Activated T-helper 1 cell treated with Interleukin-2 at 50 U/mL for 16 hours (primary cell): ENCODE results near the gene CREB3.

Experiments used
- DNase-seq: peaks from one replicate; pipeline ENCODE4 v3.0.0-alpha.2; 2020; ENCODE audit warnings: low read depth

The CREB3 gene

DNA sequence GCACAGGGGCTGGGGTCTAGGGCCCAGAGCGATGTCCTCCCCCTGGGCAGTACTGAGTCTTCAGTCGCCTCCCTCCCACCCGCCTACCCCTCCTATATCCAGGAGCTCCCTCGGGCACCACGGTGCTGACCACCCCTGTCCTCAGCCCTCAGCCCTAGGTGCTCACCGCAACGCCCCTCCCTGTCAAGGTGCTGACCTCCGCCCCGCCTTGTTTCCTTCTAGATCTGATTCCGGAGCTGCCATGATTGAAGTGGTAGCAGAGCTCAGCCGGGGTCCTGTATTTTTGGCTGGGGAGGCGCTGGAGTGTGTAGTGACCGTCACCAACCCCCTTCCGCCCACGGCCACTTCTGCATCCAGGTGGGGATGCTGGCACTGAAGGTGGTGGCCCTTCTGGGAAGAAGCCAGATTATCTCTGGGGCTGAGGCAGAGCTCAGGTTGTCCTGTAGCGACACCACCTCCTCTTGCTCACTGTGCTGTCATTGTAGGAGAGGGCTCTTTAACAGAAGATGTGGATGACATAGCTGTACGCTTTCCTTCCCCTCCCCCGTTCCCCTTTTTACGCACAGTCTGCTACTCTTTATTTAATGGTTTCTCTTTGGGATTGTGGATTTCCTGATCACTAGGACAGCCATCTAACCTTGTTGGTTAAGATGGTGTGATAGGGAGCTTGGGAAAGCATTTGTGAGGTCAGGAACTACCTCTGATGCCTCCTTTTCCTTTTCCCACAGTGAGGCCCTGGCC, 17.2 kb downstream of the CREB3 start:
- peak; percentile 17 for DNase-seq

- no peak for DNase-seq
These were observed 17.7 kb downstream of the CREB3 start for GRCh38 chr9:35750256-35750531.

DNA sequence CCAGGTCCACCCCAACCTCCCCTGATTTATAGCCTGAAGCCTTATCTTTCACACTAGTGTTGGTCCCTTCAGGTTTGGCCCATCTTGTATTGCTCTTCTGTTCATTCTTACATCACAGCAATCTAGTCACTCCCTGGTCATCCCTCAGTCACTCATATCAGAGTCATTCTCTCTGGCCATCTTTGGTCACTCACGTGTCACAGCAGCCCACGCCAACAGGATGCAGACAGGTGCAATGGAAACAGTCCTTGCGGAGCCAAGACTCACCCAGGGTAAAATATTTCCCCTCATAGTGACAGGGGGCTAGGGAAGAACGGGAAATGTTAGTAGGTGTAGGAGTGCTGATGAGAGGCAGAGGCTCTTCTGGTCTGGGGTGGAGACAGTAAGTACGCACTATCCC, 21.0 kb downstream of the CREB3 start:
- no peak for DNase-seq

DNA sequence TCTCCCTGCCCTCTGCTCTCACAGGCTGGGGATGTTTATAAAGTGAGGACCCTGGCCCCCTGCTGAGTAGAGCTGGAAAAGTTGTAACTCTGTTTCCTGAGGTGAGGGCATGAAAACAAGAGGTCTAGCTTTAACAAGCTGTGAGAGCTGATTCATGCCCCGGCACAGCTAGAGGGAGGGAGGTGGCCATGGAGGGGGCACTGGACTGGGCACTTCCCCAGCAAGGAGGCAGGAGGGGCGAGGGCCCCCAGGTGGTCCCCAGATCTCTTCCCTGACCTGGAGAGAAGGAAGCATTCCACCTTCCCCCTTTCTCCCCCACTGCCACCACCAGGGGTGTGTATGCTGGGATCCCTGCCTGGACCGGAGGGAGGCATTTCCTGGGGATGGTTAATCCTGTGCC, 21.8 kb downstream of the CREB3 start, which contains the start of gene MSMP:
TSS of gene MSMP (minus strand) at position 13 of the 400 bp plus-strand sequence. CDS start 147 bp downstream, outside the sequence.
- no peak for DNase-seq

DNA sequence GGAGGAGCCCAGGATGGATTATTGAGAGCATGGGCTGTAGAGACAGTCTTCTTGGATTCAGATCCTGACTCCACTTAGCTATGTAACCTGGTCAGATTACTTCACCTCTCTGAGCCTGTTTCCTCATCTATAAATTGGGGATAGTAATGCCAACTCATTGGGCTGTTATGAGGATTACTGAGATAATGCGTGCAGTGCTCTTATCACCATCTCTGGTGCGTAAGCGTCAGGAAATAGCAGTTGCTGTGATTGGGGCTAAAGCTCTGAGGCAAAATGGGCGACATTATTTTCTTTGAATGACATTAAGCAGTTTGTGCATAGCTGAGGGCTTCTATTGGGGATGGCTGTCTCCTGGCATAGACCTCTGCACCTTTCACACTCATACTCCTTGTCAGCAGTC, 22.6 kb downstream of the CREB3 start:
- DNase-seq: no peak

DNA sequence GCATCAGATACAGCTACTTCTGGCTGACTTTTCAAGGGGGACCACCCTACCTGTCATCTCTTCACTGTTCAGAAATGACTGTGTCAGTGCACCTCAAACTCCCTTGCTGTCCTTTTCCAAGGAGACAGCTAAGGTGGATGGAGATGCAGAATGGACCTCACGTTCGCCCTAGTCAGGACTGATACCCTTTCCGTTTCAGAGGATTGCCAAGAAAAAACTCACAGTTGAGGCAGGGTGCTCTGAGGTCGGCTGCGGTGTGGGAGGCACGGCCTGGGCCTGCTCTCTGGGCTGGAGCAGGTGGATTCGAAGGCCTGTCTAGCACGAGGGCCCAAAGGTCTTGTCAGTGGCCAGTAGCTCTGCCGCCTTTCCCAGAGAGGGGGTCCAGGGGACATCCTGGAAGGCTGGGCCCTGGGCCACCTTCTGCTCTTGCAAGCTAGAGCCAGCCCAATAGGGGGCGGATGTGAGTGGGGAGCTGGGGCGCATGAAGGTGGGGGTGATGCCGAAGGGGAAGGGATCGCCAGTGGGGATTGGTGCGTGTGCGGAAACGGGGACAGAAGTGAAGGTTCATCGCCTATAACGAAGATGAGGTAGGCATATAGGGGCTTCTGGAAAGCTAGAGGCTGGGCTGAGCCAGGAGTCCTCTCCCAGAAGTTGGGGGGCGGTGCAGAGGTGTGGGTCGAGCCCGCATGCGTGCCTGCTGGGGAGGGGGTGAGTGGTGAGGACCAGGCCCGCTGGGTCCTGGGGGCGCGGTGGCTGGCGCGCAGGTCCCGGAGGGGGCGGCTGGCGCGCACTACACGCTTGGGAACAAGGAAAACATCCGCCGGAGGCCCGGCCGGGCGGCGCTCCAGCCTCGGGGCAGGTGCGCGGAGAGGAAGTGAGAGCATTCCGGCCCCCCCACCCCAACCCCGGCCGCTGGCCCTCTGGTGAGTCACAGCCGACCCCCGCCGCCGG, 24.1 kb downstream of the CREB3 start:
- peak; percentile 57 for DNase-seq

- no peak for DNase-seq
These were observed 24.9 kb downstream of the CREB3 start for GRCh38 chr9:35757226-35757891.

- no peak for DNase-seq
These were observed 25.4 kb downstream of the CREB3 start for GRCh38 chr9:35757892-35758275.

DNA sequence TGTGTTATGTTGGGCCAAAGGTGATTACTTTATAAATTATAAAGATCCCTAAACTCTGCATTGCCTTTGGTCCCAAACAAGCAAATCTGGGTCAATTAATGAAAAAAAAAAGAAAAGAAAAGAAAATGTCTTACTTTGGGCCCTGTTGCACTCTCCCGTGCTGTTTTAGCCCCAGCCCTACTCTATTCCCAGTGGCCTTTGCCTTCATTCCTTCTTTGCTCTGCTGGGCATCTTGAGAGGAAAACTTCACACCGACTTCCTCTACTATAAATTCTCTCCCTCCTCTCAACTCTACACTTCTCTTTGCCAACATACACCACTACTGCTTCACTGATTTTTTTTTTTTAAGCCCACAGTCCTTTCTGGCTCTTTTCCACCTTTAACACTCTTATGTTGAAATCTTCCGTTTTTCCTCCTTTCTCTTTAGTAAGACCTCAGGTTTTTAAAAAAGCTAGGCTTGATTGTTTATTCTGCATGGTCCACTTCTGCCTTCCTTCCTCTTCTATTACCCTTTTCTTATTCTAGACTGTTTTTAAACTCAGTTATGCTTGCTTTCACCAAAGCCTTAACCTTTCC, 26.1 kb downstream of the CREB3 start:
- DNase-seq: no peak

DNA sequence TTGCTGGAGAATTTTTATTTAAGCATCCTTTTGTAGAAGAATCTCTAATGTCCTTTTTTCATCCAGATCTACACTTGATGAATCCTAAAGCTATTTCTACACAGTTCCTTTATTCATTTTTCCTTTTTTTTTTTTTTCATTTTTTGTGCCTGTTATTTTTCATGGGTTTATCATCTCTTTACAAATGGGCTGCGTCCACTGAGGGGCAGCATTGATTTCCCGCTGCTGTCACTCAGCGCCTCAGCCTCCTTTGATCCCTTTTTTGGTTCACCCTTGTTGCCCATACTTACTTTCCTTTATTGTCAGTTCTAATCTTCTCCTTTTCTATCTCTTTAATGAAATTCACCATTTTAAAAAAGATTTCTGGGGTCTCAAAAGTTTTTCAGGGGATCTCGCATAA, 27.3 kb downstream of the CREB3 start:
- no peak for DNase-seq

DNA sequence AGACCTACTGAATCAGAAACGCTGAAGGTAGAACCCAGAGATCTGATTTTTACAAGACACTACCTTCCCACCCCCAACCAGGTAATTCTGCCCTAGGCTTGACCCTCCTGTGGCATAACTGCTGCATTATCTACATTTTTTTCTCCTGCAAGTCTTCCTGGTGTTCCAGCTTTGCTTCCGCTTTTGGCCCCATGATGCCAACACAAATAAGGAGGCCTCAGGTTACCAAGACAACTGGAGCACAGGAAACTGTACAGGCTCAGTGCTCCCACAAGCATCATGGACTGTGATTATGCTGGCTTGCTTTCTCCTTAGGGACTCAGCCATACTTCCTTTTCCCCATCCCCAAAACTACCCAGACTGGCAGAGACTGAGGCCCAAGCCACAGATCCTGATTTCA, 28.2 kb downstream of the CREB3 start:
- DNase-seq: no peak

DNA sequence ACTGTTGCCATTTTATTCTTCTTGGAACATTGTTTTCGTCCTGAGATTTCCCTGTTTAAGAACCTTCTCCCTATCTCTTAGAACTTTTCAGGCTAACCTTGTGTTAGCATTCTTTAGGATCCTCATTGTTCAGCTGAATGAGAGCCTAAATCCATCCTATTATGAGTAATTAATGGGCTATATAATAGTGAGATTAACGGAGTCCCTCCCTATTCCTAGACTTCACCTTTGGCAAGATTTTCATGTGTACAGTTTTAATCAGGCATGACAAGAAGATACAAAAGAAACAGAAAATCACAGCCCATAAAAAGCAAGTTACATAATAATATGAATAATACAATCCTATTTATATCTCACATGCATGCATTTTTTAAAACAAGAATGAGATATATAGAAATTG, 30.7 kb downstream of the CREB3 start:
- DNase-seq: no peak

GRCh38 chr9:35763803-35764202, 31.3 kb downstream of the CREB3 start:
- DNase-seq: no peak

- DNase-seq: no peak
These were observed 34.5 kb downstream of the CREB3 start for GRCh38 chr9:35766997-35767396.

DNA sequence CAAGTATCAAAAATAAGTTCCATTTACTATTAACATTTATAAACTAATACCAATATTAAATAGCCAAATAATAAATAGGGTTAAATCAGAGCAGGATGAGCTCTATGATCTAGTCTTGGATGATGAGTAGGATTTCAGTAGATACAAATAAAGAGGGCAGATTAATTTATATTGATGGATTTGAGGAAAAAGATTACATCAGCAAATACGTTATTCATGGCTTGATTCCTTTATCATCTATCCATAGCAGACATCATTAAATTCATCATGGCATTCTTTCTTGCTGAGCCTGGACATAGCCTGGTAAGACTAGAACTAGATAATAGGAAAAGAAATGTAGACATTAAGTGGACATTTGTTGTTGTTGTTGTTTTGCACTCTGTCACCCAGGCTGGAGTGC, 35.0 kb downstream of the CREB3 start:
- no peak for DNase-seq

DNA sequence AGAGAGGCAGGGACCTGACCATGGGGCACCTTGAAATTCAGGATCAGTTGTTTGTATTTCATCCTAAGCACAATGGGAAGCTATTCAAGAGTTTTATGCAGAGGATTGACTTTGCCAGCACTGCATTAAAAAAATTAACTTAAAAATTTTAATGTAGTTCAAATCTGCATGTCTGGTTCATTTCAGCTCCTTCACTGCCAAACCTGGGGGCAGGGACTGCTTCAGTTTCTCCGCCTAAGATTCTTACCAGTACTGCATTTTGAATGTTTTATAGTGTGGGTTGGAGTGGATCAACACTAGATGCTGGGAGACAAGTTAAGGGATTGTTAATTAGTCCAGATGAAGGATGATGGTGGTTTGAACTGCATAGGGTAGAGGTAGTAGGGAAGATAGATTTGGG, 37.3 kb downstream of the CREB3 start:
- DNase-seq: no peak

GRCh38 chr9:35771075-35771433, 38.6 kb downstream of the CREB3 start:
- no peak for DNase-seq

DNA sequence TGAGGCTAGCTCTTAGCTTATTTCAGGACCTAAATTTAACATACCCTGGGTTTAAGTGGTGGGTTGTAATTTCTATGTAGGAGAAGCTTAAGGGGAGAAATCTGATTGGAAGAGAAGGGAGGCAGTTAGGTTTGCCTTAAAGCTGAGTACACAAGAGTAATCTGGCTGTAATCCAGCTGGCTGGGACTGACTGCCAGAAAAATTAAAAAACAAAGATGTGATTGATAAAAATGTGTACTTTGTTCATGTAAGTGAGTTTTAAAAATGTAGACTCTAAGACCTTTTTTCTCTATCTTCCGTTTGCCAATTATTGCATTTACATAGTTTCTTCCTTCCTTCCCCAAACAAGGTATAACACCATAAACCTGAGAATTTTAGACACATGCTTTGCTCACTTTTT, 39.1 kb downstream of the CREB3 start:
- DNase-seq: no peak

GRCh38 chr9:35771943-35772342, 39.5 kb downstream of the CREB3 start:
- no peak for DNase-seq

GRCh38 chr9:35774907-35775635, 42.6 kb downstream of the CREB3 start:
- DNase-seq: no peak

DNA sequence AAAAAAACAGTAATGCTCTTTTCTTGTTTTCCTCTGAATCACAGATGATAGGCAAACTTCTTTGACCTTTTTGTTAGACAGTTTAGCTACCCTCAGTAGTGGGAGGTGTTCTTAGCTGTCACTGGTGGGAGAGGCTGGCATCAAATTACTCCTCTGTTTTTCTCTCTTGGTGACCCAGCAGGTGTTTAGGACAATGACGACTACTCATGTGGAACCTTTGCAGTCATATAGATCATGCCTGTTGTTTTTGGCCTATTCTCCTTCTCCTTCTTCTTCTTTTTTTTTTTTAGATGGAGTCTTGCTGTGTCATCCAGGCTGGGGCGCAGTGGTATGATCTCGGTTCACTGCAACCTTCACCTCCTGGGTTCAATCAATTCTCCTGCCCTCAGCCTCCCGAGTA, 43.6 kb downstream of the CREB3 start:
- no peak for DNase-seq

DNA sequence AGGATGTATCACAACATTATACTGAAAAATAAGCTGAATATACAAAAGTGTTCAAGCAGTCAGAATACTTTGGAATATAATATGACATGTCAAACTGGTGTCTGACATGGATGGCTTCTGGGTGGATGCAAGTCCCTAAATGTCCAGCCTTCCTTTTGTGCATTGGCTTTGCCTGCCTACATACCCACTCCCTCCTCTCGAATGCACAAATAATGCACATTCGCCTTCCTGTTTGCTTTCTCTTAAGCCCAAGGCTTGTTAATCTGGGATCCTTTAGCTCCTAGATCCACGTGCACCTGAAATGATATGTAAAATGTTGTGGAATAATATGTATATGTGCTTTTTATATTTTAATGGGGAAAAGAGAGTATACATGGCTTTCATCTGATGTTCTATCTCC, 46.0 kb downstream of the CREB3 start:
- DNase-seq: no peak
